ENCODE data around the gene NUDT3. TPM values are rescaled to one million over a fixed set of nuclear protein-coding genes. Genes with fewer than 3 reads are reported as not detected.

Gene NUDT3
- total and polyA plus RNA-seq, 9 of the 15 experiments (the other 6 are each of a cell fraction or from before 2014, with no cell fraction given): 5.4 to 81.2 (median 56.4) TPM

DNA sequence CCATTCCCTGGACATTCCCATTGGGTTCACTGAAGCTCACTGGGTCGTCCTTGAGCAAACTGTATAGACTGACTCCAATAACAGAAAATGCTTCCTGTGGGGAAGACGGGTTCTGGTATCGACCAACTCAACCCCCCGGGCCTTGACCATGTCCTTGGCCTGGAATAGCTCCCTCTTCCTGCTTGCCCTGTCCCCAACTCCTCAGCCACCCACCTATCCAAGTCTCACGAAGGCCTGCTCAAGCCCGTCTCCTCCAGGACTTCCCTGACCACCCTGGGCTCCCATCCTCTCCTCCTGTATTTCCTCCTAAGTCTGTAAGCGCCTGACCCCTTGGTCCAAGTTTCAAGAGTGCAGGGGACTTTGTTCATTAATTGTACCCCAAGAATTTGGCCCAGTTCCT lies 158.6 kb downstream of the NUDT3 start:
- no peaks in the 10 kb centered on the region for H3K9me3 ChIP-seq (replicated peaks; ENCODE audit: control insufficient read depth, insufficient read depth, low read depth, low read length)
- DNase-seq (ENCODE audit: extremely low read depth in 1 of 4, low spot score in 3 of 4) (peak in 2 of 4 experiments; percentile 4 to 10), ATAC-seq (no peak), FAIRE-seq (no peak)
- H3K4me1 ChIP-seq (replicated peaks in 1 of 2; ENCODE audit: control insufficient read depth in 2 of 2, insufficient read depth in 2 of 2, low read length in 2 of 2): peaks cover 18 to 33% of the 10 kb centered on the region in 2 experiments
- ChIA-PET CTCF (ENCODE audit: low intra/inter-chr PET ratio) (no interaction called here), POLR2A (interaction anchor here (0.6 to 3.3 kb wide), 8 partner anchors 11 to 396 kb away, joined by 3 to 34 read pairs (median 4); no protein-coding TSS in a partner anchor)
- H3K27me3 ChIP-seq (ENCODE audit: control insufficient read depth in 2 of 2, insufficient read depth in 2 of 2, low read length in 2 of 2): no peaks in the 10 kb centered on the region
- peak overlapping the region; percentile 95 for H3K27ac ChIP-seq (ENCODE audit: extremely low read depth, low read depth, low read length)
- H3K9me1 ChIP-seq (ENCODE audit: control insufficient read depth, insufficient read depth, low read length): no peaks in the 10 kb centered on the region
- WGBS (ENCODE audit: insufficient coverage, low coverage, missing lambda C conversion rate): 86% methylated on average over 7 of the region's 7 CpGs
- no peak overlapping the region for H3K4me3 ChIP-seq
- intact Hi-C loops (cut with micrococcal nuclease): no loop called here
- H3K4me2 ChIP-seq (ENCODE audit: insufficient read depth, low read length): no peak overlapping the region
- in situ Hi-C loops (cut with MboI): no loop called here
- peak overlapping the region; percentile 16; the same call in 1 of the 2 replicates for H2AFZ ChIP-seq (ENCODE audit: low read depth, low read length)
- H3K79me2 ChIP-seq (ENCODE audit: control insufficient read depth, insufficient read depth, low read length): peaks cover 29% of the 10 kb centered on the region
- H3K9ac ChIP-seq (ENCODE audit: insufficient read depth in 1 of 2, low read depth in 2 of 2, low read length in 2 of 2): peak overlapping the region in 1 of 2 experiments; percentile 46; a peak in 1 of 4 replicates
- 0 out of 2 replicates have a peak, but pooled peaks cover 7% of the 10 kb centered on the region for H4K20me1 ChIP-seq (replicated peaks; ENCODE audit: control insufficient read depth, insufficient read depth, low read length)
- no TSS peak for BruUV-seq (replicated peaks)
- H3K36me3 ChIP-seq (ENCODE audit: control insufficient read depth, insufficient read depth, low read length): peaks cover 10% of the 10 kb centered on the region
- TF ChIP-seq MECOM (CRISPR knock-in tag; IDR thresholded peaks at IDR 0.05): no peak
- TF ChIP-seq RBM39 (optimal IDR thresholded peaks at IDR 0.05; ENCODE audit: low read depth, low read length): no peak
- no peak for TF ChIP-seq GTF2E2 (tag; IDR thresholded peaks at IDR 0.05)
- TF ChIP-seq, protein P1, sequence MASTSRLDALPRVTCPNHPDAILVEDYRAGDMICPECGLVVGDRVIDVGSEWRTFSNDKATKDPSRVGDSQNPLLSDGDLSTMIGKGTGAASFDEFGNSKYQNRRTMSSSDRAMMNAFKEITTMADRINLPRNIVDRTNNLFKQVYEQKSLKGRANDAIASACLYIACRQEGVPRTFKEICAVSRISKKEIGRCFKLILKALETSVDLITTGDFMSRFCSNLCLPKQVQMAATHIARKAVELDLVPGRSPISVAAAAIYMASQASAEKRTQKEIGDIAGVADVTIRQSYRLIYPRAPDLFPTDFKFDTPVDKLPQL (IDR thresholded peaks at IDR 0.05; ENCODE audit: extremely low read depth, insufficient read length): no peak
- no peak for TF ChIP-seq TCF3 (CRISPR knock-in tag; IDR thresholded peaks at IDR 0.05)
- no peak for TF ChIP-seq ZNF507 (tag; conservative IDR thresholded peaks at IDR 0.05)
- TF ChIP-seq, protein P2, sequence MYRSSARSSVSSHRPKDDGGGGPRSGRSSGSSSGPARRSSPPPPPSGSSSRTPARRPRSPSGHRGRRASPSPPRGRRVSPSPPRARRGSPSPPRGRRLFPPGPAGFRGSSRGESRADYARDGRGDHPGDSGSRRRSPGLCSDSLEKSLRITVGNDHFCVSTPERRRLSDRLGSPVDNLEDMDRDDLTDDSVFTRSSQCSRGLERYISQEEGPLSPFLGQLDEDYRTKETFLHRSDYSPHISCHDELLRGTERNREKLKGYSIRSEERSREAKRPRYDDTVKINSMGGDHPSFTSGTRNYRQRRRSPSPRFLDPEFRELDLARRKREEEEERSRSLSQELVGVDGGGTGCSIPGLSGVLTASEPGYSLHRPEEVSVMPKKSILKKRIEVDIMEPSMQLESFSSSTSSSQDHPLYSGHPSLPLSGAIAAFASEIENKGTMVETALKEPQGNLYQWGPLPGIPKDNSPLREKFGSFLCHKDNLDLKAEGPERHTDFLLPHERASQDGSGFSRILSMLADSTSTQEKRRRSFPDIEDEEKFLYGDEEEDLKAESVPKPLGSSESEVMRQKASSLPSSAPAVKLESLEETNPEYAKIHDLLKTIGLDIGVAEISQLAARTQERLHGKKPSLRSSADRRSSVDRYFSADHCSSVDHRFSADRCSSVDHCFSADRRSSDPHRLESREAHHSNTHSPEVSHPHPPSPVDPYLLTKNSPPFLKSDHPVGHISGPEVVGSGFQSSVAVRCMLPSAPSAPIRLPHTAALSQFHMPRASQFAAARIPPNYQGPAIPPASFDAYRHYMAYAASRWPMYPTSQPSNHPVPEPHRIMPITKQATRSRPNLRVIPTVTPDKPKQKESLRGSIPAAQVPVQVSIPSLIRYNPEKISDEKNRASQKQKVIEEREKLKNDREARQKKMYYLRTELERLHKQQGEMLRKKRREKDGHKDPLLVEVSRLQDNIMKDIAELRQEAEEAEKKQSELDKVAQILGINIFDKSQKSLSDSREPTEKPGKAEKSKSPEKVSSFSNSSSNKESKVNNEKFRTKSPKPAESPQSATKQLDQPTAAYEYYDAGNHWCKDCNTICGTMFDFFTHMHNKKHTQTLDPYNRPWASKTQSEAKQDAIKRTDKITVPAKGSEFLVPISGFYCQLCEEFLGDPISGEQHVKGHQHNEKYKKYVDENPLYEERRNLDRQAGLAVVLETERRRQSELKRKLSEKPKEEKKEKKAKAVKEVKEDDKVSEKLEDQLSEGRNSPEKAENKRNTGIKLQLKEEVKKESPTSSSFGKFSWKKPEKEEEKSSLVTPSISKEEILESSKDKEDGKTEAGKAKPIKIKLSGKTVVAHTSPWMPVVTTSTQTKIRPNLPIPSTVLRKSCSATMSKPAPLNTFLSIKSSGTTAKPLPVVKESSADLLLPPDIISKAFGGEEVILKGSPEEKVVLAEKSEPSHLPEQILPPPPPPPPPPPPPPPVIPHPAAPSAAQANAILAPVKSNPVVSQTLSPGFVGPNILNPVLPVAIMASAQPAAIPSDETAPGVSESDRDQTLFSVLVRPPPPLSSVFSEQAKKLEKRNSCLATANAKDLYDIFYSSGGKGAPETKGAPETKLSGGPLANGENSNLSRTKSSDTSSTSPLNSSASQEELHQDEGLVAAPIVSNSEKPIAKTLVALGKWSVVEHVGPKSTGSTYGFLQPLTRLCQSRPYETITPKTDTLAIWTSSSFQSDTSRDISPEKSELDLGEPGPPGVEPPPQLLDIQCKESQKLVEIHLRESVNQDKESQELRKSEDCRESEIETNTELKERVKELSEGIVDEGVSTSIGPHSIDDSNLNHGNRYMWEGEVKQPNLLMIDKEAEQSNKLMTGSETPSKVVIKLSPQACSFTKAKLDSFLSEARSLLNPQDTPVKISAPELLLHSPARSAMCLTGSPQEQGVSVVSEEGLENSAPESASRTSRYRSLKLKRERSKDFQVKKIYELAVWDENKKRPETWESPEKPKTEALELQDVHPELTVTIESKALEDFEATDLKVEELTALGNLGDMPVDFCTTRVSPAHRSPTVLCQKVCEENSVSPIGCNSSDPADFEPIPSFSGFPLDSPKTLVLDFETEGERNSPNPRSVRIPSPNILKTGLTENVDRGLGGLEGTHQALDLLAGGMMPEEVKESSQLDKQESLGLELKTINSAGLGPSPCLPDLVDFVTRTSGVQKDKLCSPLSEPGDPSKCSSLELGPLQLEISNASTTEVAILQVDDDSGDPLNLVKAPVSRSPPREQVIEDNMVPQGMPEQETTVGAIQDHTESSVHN (IDR thresholded peaks at IDR 0.05; ENCODE audit: borderline replicate concordance in 1 of 2, low read depth in 1 of 2): no peak
- no peak for TF ChIP-seq ILK (tag; IDR thresholded peaks at IDR 0.05; ENCODE audit: borderline replicate concordance, low read depth)
- no peak for TF ChIP-seq ZFP1 (CRISPR knock-in tag; IDR thresholded peaks at IDR 0.05)
- no peak for TF ChIP-seq ELF1 (tag; IDR thresholded peaks at IDR 0.05)
- no peak for TF ChIP-seq ZNF717 (CRISPR knock-in tag; IDR thresholded peaks at IDR 0.05)
- no peak for TF ChIP-seq EGR1 (conservative IDR thresholded peaks at IDR 0.05)
- TF ChIP-seq, protein P3, sequence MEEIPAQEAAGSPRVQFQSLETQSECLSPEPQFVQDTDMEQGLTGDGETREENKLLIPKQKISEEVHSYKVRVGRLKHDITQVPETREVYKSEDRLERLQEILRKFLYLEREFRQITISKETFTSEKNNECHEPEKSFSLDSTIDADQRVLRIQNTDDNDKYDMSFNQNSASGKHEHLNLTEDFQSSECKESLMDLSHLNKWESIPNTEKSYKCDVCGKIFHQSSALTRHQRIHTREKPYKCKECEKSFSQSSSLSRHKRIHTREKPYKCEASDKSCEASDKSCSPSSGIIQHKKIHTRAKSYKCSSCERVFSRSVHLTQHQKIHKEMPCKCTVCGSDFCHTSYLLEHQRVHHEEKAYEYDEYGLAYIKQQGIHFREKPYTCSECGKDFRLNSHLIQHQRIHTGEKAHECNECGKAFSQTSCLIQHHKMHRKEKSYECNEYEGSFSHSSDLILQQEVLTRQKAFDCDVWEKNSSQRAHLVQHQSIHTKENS (CRISPR knock-in tag; IDR thresholded peaks at IDR 0.05): no peak
- no peak for TF ChIP-seq ZNF75A (CRISPR knock-in tag; IDR thresholded peaks at IDR 0.05)
